HG02571 (cell line): ENCODE data around the gene TTI1.
"Not testable (repeated sequence)": the region's sequence is repeated elsewhere in the genome, so short reads cannot be mapped to it uniquely, and the experiment has no call there.

Experiments
- ATAC-seq: cut with Tn5 transposase; IDR thresholded peaks from one replicate; pipeline ENCODE4 v1.9.1; 2021; ENCODE audit warnings: mild to moderate bottlenecking, moderate library complexity; ENCODE audit not compliant: unreplicated experiment

The TTI1 gene

GRCh38 chr20:37970856-37971245 is 62.4 kb downstream of the TTI1 start:
- ATAC-seq = no peak

- ATAC-seq = no peak
Observed at GRCh38 chr20:37969949-37970855, 63.1 kb downstream of the TTI1 start.

GRCh38 chr20:37968841-37969401 is 64.3 kb downstream of the TTI1 start:
- no peak for ATAC-seq

- ATAC-seq = not testable (repeated sequence)
Observed at GRCh38 chr20:37963483-37963882, 69.8 kb downstream of the TTI1 start.

- ATAC-seq = no peak
Observed at GRCh38 chr20:37961066-37961465, 72.2 kb downstream of the TTI1 start.

GRCh38 chr20:37958856-37959520 is 74.3 kb downstream of the TTI1 start:
- no peak for ATAC-seq

- ATAC-seq = no peak
Observed at GRCh38 chr20:37956107-37956585, 77.1 kb downstream of the TTI1 start.

- ATAC-seq = no peak
Observed at GRCh38 chr20:37955511-37955910, 77.7 kb downstream of the TTI1 start.

GRCh38 chr20:37954626-37955025 is 78.6 kb downstream of the TTI1 start:
- no peak for ATAC-seq

- no peak for ATAC-seq
Observed at GRCh38 chr20:37954190-37954589, 79.1 kb downstream of the TTI1 start.

- no peak for ATAC-seq
Observed at GRCh38 chr20:37948956-37949355, 84.3 kb downstream of the TTI1 start.

- ATAC-seq = no peak
Observed at GRCh38 chr20:37947943-37948342, 85.3 kb downstream of the TTI1 start.

- ATAC-seq = no peak
Observed at GRCh38 chr20:37946946-37947345, 86.3 kb downstream of the TTI1 start.

GRCh38 chr20:37945091-37945547 is 88.1 kb downstream of the TTI1 start:
- no peak for ATAC-seq

GRCh38 chr20:37944456-37944981 is 88.7 kb downstream of the TTI1 start:
- ATAC-seq = no peak

GRCh38 chr20:37943501-37944455 is 89.5 kb downstream of the TTI1 start:
- no peak for ATAC-seq

- ATAC-seq = no peak
Observed at GRCh38 chr20:37943033-37943432, 90.2 kb downstream of the TTI1 start.

- ATAC-seq = no peak
Observed at GRCh38 chr20:37941992-37942391, 91.3 kb downstream of the TTI1 start.

- no peak for ATAC-seq
Observed at GRCh38 chr20:37941332-37941731, 91.9 kb downstream of the TTI1 start.

GRCh38 chr20:37940858-37941257 is 92.4 kb downstream of the TTI1 start:
- no peak for ATAC-seq
